OCI-LY3 (cell line): ENCODE measurements around the gene GRK6.

Experiments
- EZH2phosphoT487 ChIP-seq: fragments of 200-600 bp; shearing (Covaris generic); IDR thresholded peaks from 2 replicates; pipeline ENCODE4 v1.6.1; 2018; ENCODE audit warnings: antibody characterized with exemption, mixed run types, low read depth
- TF ChIP-seq, protein P1 (sequence below): fragments of 200-600, 300-600 bp; sonication (generic); IDR thresholded peaks from 2 replicates; pipeline ENCODE4 v1.5.1; 2014; ENCODE audit warnings: antibody characterized with exemption, low read length, low read depth

DNA sequence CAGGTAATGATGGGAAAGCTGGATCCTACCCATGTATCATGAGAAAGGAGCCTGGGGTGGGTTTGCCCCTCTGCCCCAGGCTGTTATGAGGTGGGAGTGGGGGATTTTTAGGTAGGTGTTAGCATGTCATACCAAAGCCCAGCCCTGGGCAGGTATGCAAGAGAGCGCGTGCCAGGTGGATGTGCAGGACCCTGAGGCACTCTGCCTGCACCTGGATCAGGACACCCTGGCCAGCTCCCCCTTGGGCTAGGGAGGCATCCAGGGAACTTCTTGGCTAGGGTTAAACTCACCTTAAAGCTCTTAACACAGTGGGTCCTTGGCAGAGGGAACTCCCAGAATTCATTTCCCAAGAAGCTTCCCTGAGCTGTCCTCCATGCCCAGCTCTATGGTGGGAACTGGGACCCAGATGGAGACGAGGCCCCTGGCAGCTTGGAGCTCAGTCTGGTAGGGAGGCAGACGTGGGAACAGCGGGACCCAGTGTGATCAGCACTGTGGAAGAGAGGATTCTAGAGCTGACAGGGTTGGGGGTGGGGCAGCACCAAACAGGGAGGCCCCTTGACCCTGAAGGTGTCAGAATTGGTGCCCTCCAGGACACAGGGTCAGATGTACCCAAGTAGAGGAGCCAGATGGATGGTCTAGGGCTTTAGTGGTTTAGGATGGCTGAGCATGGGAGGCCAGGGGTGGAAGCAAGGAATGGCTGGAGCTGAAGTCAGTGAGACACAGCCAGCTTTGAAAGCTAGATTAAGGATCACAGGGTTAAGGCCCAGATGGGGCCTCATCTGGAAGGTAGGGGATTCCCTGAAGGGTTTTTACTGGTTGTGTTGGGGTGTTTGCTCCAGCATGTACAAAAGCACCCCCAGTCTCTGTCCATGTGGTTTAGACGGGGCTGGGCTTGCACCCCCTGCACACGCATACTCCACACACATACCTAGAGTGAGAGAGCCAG, 17.9 kb downstream of the GRK6 start:
- TF ChIP-seq, protein P1, sequence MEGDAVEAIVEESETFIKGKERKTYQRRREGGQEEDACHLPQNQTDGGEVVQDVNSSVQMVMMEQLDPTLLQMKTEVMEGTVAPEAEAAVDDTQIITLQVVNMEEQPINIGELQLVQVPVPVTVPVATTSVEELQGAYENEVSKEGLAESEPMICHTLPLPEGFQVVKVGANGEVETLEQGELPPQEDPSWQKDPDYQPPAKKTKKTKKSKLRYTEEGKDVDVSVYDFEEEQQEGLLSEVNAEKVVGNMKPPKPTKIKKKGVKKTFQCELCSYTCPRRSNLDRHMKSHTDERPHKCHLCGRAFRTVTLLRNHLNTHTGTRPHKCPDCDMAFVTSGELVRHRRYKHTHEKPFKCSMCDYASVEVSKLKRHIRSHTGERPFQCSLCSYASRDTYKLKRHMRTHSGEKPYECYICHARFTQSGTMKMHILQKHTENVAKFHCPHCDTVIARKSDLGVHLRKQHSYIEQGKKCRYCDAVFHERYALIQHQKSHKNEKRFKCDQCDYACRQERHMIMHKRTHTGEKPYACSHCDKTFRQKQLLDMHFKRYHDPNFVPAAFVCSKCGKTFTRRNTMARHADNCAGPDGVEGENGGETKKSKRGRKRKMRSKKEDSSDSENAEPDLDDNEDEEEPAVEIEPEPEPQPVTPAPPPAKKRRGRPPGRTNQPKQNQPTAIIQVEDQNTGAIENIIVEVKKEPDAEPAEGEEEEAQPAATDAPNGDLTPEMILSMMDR, result no peak
- TF ChIP-seq EZH2phosphoT487, result no peak
